ENCODE measurements around the gene TMEM79.
"Not testable (repeated sequence)": the region's sequence is repeated elsewhere in the genome, so short reads cannot be mapped to it uniquely, and the experiment has no call there.

TMEM79 gene

DNA sequence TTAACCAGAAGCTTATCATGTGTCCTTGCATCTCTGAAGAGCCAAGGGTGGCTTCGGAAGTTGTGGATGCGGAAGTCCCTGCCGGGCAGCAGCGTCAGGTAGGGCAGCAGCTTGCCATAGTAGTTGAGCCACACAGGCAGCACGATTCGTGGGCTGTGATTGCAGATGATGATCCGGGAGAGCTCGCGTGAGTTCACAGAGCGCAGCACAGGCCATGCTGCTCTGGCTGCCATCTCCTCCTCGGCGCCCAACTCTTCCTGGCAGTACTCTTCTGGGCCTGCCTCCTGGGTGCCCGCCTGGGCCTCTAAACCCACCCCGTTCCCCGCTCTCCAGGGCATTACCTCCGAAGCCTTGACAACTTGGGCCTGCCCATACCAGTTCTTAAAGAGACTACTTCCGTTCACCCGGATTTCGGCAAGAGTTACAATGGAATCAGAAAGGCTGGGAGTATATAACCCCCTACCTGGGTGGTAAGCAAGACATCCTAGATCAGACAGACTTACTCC lies 14.8 kb downstream of the TMEM79 start, which contains the start of gene VHLL:
Gene VHLL (minus strand): TSS at position 456 of the 506 bp plus-strand sequence. CDS start 118 bp downstream, at position 338.
- Histone ChIP-seq H3K4me3 (ENCODE audit: extremely low read depth, insufficient read depth, low read length, poor library complexity, severe bottlenecking) (no peak within 1 kb of the TSS), H3K36me3 (ENCODE audit: control insufficient read depth, insufficient read depth, low read length) (peaks cover 6% of the 10 kb centered on the region), H3K27ac (ENCODE audit: low read depth, low read length, severe bottlenecking) (no peak within 1 kb of the TSS), H3K4me1 (ENCODE audit: control insufficient read depth, insufficient read depth, low read length, poor library complexity, severe bottlenecking) (peaks cover 5% of the 10 kb centered on the region), H3K9me3 (ENCODE audit: control insufficient read depth, low read length) (no peaks in the 10 kb centered on the region)
- WGBS, 2 experiments (ENCODE audit: insufficient coverage in 2 of 2): 90 to 94% methylated on average over 19 of the region's 19 CpGs

DNA sequence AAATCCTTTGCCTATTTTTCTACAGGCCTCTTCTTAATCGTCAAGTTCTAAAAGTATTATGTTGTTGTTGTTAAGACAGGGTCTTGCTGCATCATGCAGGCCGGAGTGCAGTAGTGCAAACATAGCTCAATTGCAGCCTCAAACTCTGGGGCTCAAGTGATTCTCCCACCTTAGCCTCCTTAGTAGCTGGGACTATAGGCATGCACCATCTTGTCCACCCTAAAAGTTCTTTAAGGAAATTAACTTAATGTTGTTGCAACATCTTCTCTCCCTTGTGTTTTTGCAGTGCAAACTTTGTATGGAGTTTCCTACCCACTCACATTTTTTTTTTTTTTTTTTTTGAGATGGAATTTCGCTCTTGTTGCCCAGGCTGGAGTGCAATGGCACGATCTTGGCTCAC lies 19.1 kb downstream of the TMEM79 start:
- Histone ChIP-seq H3K4me3 (ENCODE audit: extremely low read depth, insufficient read depth, low read length, poor library complexity, severe bottlenecking) (no peak overlapping the region), H3K9me3 (ENCODE audit: control insufficient read depth, low read length) (no peaks in the 10 kb centered on the region), H3K27ac (ENCODE audit: low read depth, low read length, severe bottlenecking) (no peak overlapping the region), H3K36me3 (ENCODE audit: control insufficient read depth, insufficient read depth, low read length) (peaks cover 43% of the 10 kb centered on the region), H3K4me1 (ENCODE audit: control insufficient read depth, insufficient read depth, low read length, poor library complexity, severe bottlenecking) (no peaks in the 10 kb centered on the region)
- whole genome bisulfite sequencing, 2 experiments (ENCODE audit: insufficient coverage in 2 of 2): 100% methylated on average over 1 of the region's 4 CpGs

DNA sequence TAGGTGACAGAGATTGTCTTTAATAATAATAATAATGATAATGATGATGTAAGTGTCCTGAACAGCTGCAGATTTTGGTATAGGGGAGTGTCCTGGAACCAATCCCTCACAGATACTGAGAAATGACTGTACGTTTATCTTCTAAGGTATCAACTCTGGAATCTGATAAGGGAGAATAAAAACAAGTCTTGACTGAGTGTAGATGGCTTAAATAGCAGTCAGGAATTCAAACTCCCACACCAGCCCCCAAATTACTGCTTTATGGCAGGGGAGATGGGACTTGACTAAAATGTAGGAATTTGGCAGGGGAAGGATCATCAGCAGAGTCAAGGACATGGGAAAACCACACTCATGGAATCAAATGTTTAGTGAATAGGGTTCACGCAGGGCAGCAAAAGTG lies 21.1 kb downstream of the TMEM79 start:
- Histone ChIP-seq H3K4me3 (ENCODE audit: extremely low read depth, insufficient read depth, low read length, poor library complexity, severe bottlenecking) (no peak overlapping the region), H3K9me3 (ENCODE audit: control insufficient read depth, low read length) (no peaks in the 10 kb centered on the region), H3K27ac (ENCODE audit: low read depth, low read length, severe bottlenecking) (peak overlapping the region; percentile 10), H3K36me3 (ENCODE audit: control insufficient read depth, insufficient read depth, low read length) (peaks cover 63% of the 10 kb centered on the region), H3K4me1 (ENCODE audit: control insufficient read depth, insufficient read depth, low read length, poor library complexity, severe bottlenecking) (no peaks in the 10 kb centered on the region)
- 100% methylated on average over 1 of the region's 2 CpGs for WGBS, 2 experiments (ENCODE audit: insufficient coverage in 2 of 2)

DNA sequence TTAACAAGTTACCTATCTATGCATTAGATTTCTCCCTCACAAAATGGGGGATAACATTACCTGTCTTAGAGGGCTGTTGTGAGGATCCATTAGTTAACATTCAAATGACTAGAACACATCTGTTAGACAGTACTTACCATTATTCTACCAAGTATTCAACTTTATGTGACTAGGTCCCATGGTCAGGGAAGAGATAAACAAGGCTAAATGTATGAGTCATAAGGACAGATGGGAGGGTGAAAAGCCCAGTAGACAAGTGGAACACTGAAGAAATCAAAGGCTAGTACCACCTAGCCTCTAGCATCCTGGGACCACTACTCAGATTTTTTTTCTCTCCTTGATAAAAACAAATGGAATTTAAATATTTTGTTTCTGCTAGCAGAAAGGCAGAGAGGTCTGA lies 24.0 kb downstream of the TMEM79 start:
- Histone ChIP-seq H3K4me3 (ENCODE audit: extremely low read depth, insufficient read depth, low read length, poor library complexity, severe bottlenecking) (no peak overlapping the region), H3K9me3 (ENCODE audit: control insufficient read depth, low read length) (no peaks in the 10 kb centered on the region), H3K4me1 (ENCODE audit: control insufficient read depth, insufficient read depth, low read length, poor library complexity, severe bottlenecking) (no peaks in the 10 kb centered on the region), H3K36me3 (ENCODE audit: control insufficient read depth, insufficient read depth, low read length) (peaks cover 88% of the 10 kb centered on the region), H3K27ac (ENCODE audit: low read depth, low read length, severe bottlenecking) (no peak overlapping the region)

DNA sequence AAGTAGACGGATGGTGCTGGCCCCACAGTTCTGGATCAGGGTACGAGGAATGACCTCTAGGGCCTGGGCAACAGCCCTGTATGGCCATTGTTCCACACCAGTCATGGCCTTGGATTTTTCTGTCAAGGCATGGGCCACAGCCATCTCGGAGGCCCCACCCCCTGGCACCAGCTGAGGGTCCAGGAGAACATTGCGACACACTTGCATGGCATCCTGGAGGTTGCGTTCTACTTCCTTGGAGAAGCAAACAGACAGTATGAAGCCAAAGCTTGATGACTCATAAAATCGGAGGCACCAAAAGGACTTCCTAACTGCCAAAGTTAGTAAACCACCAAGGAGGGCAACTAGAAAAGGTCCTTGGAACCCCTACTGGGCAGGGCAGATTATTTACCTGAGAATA lies 26.8 kb downstream of the TMEM79 start:
- Histone ChIP-seq H3K36me3 (ENCODE audit: control insufficient read depth, insufficient read depth, low read length) (peaks cover 94% of the 10 kb centered on the region), H3K9me3 (ENCODE audit: control insufficient read depth, low read length) (no peaks in the 10 kb centered on the region), H3K4me1 (ENCODE audit: control insufficient read depth, insufficient read depth, low read length, poor library complexity, severe bottlenecking) (no peaks in the 10 kb centered on the region), H3K4me3 (ENCODE audit: extremely low read depth, insufficient read depth, low read length, poor library complexity, severe bottlenecking) (no peak overlapping the region), H3K27ac (ENCODE audit: low read depth, low read length, severe bottlenecking) (no peak overlapping the region)
- 93 to 100% methylated on average over 6 of the region's 6 CpGs for WGBS, 2 experiments (ENCODE audit: insufficient coverage in 2 of 2)

DNA sequence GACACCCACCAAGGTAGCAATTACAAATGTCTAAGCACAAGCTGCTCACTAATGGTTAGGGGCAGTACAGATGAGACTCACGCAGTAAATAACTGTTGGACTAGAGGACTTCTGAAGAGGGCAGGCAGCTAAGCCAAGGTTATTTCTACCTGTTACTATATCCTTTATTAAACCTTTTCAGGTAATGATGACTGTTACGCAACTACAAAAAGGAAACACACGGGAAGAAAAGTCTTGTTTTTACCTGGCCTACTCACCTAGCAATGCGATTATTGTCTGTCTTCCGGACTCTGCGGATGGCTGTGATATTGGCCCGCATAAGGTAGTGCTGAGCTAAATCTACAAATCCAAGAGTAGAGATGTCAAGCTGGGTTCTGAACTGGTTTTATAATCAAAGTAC lies 32.8 kb downstream of the TMEM79 start:
- Histone ChIP-seq H3K4me3 (ENCODE audit: extremely low read depth, insufficient read depth, low read length, poor library complexity, severe bottlenecking) (no peak overlapping the region), H3K4me1 (ENCODE audit: control insufficient read depth, insufficient read depth, low read length, poor library complexity, severe bottlenecking) (no peaks in the 10 kb centered on the region), H3K36me3 (ENCODE audit: control insufficient read depth, insufficient read depth, low read length) (peaks cover 98% of the 10 kb centered on the region), H3K27ac (ENCODE audit: low read depth, low read length, severe bottlenecking) (no peak overlapping the region), H3K9me3 (ENCODE audit: control insufficient read depth, low read length) (no peaks in the 10 kb centered on the region)
- 95 to 100% methylated on average over 2 to 4 of the region's 7 CpGs for WGBS, 2 experiments (ENCODE audit: insufficient coverage in 2 of 2)

DNA sequence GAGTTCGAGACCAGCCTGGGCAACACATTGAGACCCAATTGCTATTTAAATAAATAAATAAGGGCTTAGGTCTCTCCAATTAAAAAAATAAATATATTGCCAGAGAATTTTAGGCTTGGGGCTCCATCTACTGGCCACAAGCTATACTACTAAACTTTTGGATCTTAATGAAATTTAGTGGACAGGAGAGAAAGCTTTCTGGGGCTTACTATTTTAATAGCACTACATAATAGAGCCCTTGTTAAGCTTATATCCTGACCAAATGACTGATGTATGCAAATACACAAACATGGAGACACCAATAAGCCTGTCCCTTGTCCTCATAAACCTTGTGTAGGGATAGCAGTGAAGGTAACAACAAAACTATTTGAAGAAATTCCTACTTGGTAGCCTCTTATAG lies 35.5 kb downstream of the TMEM79 start:
- no peaks in the 10 kb centered on the region for H3K9me3 ChIP-seq (ENCODE audit: control insufficient read depth, low read length)
- no peak overlapping the region for H3K4me3 ChIP-seq (ENCODE audit: extremely low read depth, insufficient read depth, low read length, poor library complexity, severe bottlenecking)
- no peaks in the 10 kb centered on the region for H3K4me1 ChIP-seq (ENCODE audit: control insufficient read depth, insufficient read depth, low read length, poor library complexity, severe bottlenecking)
- no CpG with 5 or more reads among the region's 1 CpG for WGBS, 2 experiments (ENCODE audit: insufficient coverage in 2 of 2)
- H3K27ac ChIP-seq (ENCODE audit: low read depth, low read length, severe bottlenecking): no peak overlapping the region
- H3K36me3 ChIP-seq (ENCODE audit: control insufficient read depth, insufficient read depth, low read length): peaks cover 99% of the 10 kb centered on the region

DNA sequence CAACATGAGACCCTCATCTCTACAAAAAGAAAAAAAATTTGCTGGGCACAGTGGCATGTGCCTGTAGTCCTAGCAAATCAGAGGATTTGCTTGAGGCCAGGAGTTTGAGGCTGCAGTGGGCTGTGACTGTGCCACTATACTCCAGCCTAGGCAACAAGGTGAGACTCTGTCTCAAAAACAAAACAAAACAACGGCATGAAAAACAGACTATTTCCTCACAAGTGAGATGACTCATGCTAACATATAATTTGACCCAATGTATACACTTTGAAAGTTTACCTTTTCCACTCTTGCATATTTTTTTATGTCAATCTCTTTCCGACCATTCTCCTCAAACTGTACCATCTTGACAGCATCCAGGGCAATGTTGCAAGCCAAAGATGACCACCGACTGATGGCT lies 36.4 kb downstream of the TMEM79 start:
- Histone ChIP-seq H3K36me3 (ENCODE audit: control insufficient read depth, insufficient read depth, low read length) (peaks cover 99% of the 10 kb centered on the region), H3K4me3 (ENCODE audit: extremely low read depth, insufficient read depth, low read length, poor library complexity, severe bottlenecking) (no peak overlapping the region), H3K9me3 (ENCODE audit: control insufficient read depth, low read length) (no peaks in the 10 kb centered on the region), H3K27ac (ENCODE audit: low read depth, low read length, severe bottlenecking) (no peak overlapping the region), H3K4me1 (ENCODE audit: control insufficient read depth, insufficient read depth, low read length, poor library complexity, severe bottlenecking) (no peaks in the 10 kb centered on the region)
- 92 to 93% methylated on average over 2 to 3 of the region's 3 CpGs for WGBS, 2 experiments (ENCODE audit: insufficient coverage in 2 of 2)

DNA sequence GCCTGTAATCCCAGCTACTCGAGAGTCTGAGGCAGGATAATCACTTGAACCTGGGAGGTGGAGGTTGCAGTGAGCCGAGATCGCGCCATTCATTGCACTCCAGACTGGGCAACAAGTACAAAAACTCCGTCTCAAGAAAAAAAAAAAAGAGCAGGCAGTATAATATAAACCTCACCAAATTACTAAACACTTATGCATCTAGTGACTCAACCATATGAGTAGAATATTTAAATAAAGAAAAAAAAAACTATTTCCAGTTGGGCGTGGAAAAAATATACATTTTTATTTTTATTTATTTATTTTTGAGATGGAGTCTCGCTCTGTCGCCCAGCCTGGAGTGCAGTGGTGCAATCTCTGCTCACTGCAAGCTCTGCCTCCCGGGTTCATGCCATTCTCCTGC lies 39.1 kb downstream of the TMEM79 start:
- H3K36me3 ChIP-seq (ENCODE audit: control insufficient read depth, insufficient read depth, low read length): peaks cover 86% of the 10 kb centered on the region
- WGBS, 2 experiments (ENCODE audit: insufficient coverage in 2 of 2): 83% methylated on average over 2 of the region's 9 CpGs; no CpG with 5 or more reads in 1 of the 2 experiments
- not testable (repeated sequence) for H3K4me1 ChIP-seq (ENCODE audit: control insufficient read depth, insufficient read depth, low read length, poor library complexity, severe bottlenecking); H3K4me3 ChIP-seq (ENCODE audit: extremely low read depth, insufficient read depth, low read length, poor library complexity, severe bottlenecking); H3K9me3 ChIP-seq (ENCODE audit: control insufficient read depth, low read length); H3K27ac ChIP-seq (ENCODE audit: low read depth, low read length, severe bottlenecking)

DNA sequence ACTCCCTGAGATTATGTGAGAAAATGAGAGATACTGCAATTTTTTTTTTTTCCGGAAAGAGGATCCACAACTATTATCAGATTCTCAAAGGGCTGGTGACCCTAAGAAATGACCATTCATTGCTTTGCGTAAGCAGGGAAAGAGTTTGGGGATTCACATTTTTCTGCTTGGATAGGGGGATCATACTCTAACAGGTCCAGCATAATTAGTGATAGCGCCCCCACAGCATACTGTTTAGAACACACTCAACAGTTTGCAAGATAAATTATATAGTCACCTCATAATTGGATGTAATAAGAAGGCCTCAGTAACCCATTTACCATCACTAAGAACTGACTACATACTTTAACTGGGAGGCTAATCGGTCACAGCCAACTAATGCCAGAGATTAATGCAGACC lies 52.1 kb downstream of the TMEM79 start:
- Histone ChIP-seq H3K4me3 (ENCODE audit: extremely low read depth, insufficient read depth, low read length, poor library complexity, severe bottlenecking) (peak overlapping the region; percentile 97), H3K36me3 (ENCODE audit: control insufficient read depth, insufficient read depth, low read length) (peaks cover 56% of the 10 kb centered on the region), H3K9me3 (ENCODE audit: control insufficient read depth, low read length) (no peaks in the 10 kb centered on the region), H3K4me1 (ENCODE audit: control insufficient read depth, insufficient read depth, low read length, poor library complexity, severe bottlenecking) (no peaks in the 10 kb centered on the region), H3K27ac (ENCODE audit: low read depth, low read length, severe bottlenecking) (no peak overlapping the region)
- 69 to 75% methylated on average over 2 of the region's 4 CpGs for WGBS, 2 experiments (ENCODE audit: insufficient coverage in 2 of 2)

DNA sequence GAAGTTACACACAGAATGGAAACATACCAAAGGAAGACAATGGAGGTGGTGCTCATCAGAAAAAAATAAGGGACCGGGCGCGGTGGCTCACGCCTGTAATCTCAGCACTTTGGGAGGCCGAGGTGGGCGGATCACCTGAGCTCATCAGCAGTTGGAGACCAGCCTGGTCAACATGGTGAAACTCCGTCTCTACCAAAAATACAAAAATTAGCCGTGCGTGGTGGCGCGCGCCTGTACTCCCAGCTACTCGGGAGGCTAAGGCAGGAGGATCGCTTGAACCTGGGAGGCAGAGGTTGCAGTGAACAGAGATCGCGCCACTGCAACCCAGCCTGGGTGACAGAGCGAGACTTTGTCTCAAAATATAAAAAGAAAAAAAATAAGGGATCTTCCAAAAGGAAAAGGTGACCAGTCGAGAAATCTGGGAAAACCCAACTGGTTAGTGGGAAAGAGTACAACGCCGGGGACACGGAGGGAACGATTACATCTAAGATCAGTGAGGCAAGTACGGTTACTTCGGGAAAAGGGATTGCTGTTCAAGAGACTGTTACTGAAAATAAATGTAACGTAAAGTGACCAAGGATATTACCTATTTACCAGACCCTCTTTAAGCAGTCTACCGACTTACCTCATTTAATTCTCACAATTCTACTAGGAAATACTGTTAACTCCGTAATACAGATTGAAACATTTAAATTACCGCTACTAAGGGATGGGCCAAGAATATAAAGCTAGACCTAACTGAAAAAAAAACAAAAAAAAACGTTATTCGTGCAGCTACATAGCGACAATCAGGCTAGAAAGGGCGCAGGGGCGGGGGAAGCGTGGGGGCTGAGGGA lies 53.1 kb downstream of the TMEM79 start:
- no peaks in the 10 kb centered on the region for H3K9me3 ChIP-seq (ENCODE audit: control insufficient read depth, low read length)
- peak overlapping the region; percentile 64 for H3K27ac ChIP-seq (ENCODE audit: low read depth, low read length, severe bottlenecking)
- H3K4me1 ChIP-seq (ENCODE audit: control insufficient read depth, insufficient read depth, low read length, poor library complexity, severe bottlenecking): no peaks in the 10 kb centered on the region
- peaks cover 46% of the 10 kb centered on the region for H3K36me3 ChIP-seq (ENCODE audit: control insufficient read depth, insufficient read depth, low read length)
- peak overlapping the region; percentile 97 for H3K4me3 ChIP-seq (ENCODE audit: extremely low read depth, insufficient read depth, low read length, poor library complexity, severe bottlenecking)
- 30 to 36% methylated on average over 23 to 25 of the region's 34 CpGs for WGBS, 2 experiments (ENCODE audit: insufficient coverage in 2 of 2)
